HUES48 (cell line): ENCODE measurements around the gene HAPLN2.
A peak's percentile ranks its signal among the peaks of the same experiment; 100 is the strongest.
"Not testable (repeated sequence)": the region's sequence is repeated elsewhere in the genome, so short reads cannot be mapped to it uniquely, and the experiment has no call there.

Experiments
- H3K27ac ChIP-seq: one replicate; pipeline ENCODE4 v1.7.0; 2013; ENCODE audit warnings: low read depth, low read length, inconsistent platforms
- H3K27me3 ChIP-seq: 2 replicates; pipeline ENCODE4 v1.6.1; 2013; ENCODE audit warnings: mild to moderate bottlenecking, low read length; ENCODE audit not compliant: control insufficient read depth, insufficient read depth
- H3K36me3 ChIP-seq: 2 replicates; pipeline ENCODE4 v1.6.1; 2013; ENCODE audit warnings: low read length; ENCODE audit not compliant: control insufficient read depth, insufficient read depth
- H3K4me1 ChIP-seq: 2 replicates; pipeline ENCODE4 v1.6.1; 2013; ENCODE audit warnings: mild to moderate bottlenecking, low read length; ENCODE audit not compliant: control insufficient read depth, insufficient read depth
- H3K4me3 ChIP-seq: 2 replicates; pipeline ENCODE4 v1.5.1; 2013; ENCODE audit warnings: mild to moderate bottlenecking, low read depth, low read length
- H3K9ac ChIP-seq: 2 replicates; pipeline ENCODE4 v1.6.1; 2013; ENCODE audit warnings: mild to moderate bottlenecking, low read depth, low read length, moderate library complexity
- H3K9me3 ChIP-seq: 2 replicates; pipeline ENCODE4 v1.6.1; 2013; ENCODE audit warnings: low read length; ENCODE audit not compliant: control insufficient read depth, insufficient read depth

HAPLN2 gene

DNA sequence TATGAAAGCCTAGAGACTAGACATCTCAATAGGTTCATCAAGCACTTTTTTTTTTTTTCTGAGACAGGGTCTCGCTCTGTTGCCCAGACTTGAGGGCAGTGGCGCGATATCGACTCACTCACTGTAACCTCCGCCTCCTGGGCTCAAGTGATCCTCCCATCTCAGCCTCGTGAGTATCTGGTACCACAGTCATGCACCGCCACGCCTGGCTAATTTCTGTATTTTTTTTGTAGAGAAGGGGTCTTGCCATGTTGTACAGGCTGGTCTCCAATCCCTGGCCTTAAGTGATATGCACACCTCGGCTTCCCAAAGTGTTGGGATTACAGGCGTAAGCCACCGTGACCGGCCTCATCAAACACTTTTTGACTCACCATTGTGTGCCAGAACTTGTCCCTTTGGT lies 17.3 kb upstream of the HAPLN2 start:
- peaks cover 4% of the 10 kb centered on the region; the same call in 1 of the 2 replicates for H3K4me1 ChIP-seq
- no peaks in the 10 kb centered on the region for H3K9me3 ChIP-seq
- peaks cover 29% of the 10 kb centered on the region for H3K36me3 ChIP-seq
- H3K9ac ChIP-seq, result no peak overlapping the region
- peak overlapping the region; percentile 89 for H3K27ac ChIP-seq
- H3K4me3 ChIP-seq, result peak overlapping the region; percentile 90
- H3K27me3 ChIP-seq, result no peaks in the 10 kb centered on the region

DNA sequence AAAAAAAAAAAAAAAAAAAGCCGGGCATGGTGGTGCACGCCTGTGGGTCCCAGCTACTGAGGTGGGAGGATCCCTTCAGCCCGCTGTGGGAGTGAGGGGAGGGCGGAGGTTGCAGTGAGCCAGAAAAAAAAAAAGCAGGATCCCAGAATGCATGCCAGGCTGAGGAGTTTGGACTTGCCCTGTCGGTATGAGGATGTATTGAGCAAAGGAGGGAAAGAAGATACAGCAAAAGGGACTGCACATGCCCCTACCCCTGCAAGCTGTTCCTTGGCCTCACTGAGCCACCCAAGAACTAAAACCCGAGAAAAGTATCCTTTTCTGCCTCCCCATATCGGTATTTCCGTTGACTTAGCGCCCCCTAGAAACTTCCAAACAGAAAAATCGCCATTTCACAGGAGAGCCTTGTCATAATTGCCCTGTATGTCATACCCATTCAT lies 16.6 kb upstream of the HAPLN2 start:
- H3K27me3 ChIP-seq, result no peaks in the 10 kb centered on the region
- no peak overlapping the region for H3K9ac ChIP-seq
- no peak overlapping the region for H3K27ac ChIP-seq
- H3K9me3 ChIP-seq, result no peaks in the 10 kb centered on the region
- H3K4me3 ChIP-seq, result 0 out of 2 replicates have a peak overlapping the region, but pooled peaks have one; percentile 3
- H3K4me1 ChIP-seq, result peaks cover 4% of the 10 kb centered on the region; the same call in 1 of the 2 replicates
- H3K36me3 ChIP-seq, result peaks cover 23% of the 10 kb centered on the region

DNA sequence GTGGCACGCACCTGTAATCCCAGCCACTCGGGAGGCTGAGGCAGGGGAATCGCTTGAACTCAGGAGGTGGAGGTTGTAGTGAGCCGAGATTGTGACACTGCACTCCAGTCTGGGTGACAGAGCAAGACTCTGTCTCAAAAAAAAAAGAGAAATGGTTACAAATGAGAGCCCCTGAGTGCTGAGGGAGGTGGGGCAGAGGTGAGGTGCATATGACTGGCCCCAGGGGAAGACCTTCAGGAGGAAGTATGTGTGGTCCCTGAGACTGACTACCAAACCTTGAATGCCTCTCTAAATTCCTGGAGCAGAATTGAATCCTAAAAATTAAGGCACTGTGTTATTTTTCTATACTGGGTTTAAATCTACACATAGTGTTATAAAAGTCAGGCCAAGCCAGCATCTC lies 11.9 kb upstream of the HAPLN2 start:
- H3K27ac ChIP-seq, H3K9ac ChIP-seq, H3K36me3 ChIP-seq, H3K27me3 ChIP-seq, H3K4me3 ChIP-seq, H3K9me3 ChIP-seq, H3K4me1 ChIP-seq: not testable (repeated sequence)

DNA sequence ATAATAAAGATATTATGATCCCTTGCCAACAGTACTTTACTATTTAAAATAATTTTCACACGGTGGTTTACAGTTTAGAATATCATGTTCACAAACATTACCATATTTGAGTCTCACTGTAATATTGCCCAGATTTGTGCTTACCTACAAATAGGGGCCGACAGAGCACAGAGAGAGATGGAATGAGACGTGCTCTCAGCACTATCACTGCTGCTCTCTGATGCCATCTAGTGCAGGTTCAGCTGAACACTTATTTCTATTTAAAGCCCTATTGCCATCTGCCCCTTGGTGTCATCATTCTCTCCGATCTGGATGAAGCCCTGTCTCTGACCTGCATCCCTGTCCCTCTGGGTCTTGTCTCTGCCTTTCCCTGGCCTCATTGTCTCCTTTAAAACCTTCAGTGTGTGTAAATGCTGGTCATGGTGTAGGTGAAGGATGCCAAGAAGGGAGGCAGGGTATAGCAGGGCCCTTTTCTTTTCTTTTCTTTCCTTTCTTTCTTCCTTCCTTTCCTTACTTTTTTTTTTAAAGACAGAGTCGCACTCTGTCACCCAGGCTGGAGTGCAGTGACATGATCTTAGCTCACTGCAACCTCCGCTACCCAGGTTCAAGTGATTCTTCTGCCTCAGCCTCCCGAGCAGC lies 11.1 kb upstream of the HAPLN2 start:
- Histone ChIP-seq H3K27me3 (no peaks in the 10 kb centered on the region), H3K4me3 (no peak overlapping the region), H3K9ac (no peak overlapping the region), H3K4me1 (no peaks in the 10 kb centered on the region), H3K27ac (no peak overlapping the region), H3K36me3 (no peaks in the 10 kb centered on the region), H3K9me3 (no peaks in the 10 kb centered on the region)

DNA sequence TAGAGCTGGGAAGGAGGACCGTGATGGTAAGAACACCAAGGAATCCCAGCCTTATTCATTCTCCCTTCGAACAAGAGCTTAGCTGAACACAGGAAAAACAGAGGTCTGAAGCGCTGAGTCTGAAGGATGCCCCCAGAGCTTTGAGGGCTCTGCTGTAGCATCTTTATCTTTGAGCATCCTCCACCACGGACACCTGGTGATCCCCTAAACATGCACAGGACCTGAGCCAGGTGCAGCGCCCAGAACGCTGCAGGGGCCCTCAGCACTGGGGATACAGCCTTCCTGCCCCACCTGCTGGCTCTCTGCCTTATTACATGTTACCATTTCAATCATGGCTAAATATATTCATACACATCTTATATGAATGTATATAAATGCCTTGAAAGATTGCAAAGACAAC lies 10.2 kb upstream of the HAPLN2 start:
- Histone ChIP-seq H3K36me3 (no peaks in the 10 kb centered on the region), H3K27me3 (no peaks in the 10 kb centered on the region), H3K9me3 (no peaks in the 10 kb centered on the region), H3K27ac (no peak overlapping the region), H3K4me1 (no peaks in the 10 kb centered on the region), H3K9ac (no peak overlapping the region), H3K4me3 (no peak overlapping the region)

DNA sequence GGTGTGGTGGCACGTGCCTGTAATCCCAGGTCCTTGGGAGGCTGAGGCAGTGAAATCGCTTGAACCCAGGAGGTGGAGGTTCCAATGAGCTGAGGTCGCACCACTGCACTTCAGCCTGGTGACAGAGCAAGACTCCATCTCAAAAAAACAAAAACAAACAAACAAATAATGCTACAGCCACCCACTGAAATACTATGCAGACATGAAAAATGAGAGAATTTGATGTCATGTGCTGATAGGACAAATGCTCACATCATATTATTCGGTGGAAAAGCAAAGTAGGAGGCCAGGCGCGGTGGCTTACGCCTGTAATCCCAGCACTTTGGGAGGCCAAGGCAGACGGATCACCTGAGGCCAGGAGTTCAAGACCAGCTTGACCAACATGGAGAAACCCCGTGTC lies 9.1 kb upstream of the HAPLN2 start:
- H3K4me3 ChIP-seq, H3K9me3 ChIP-seq, H3K27me3 ChIP-seq, H3K27ac ChIP-seq, H3K36me3 ChIP-seq, H3K4me1 ChIP-seq, H3K9ac ChIP-seq: not testable (repeated sequence)

DNA sequence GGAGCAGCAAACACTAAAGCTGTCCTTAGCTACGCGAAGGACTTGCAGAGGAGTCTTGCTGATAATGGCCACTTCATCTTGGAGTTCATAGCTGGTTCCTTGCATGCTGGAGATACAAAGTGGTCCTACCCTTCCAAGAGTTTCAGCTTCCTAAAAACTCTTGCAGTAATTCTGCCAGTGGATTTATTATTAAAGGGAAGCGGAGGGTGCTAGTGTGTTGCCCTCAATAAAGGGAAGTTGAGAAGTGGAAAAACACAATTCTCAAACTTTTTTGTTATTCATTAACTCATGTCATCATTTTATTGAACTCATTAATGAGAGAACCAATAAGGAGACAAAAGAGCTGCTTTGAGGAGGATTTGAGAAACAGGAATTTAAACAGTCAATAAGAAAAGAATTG lies 6.5 kb upstream of the HAPLN2 start:
- Histone ChIP-seq H3K27ac (no peak overlapping the region), H3K4me3 (no peak overlapping the region), H3K9me3 (no peaks in the 10 kb centered on the region), H3K27me3 (no peaks in the 10 kb centered on the region; the same call in 1 of the 2 replicates), H3K4me1 (no peaks in the 10 kb centered on the region), H3K36me3 (no peaks in the 10 kb centered on the region), H3K9ac (no peak overlapping the region)

DNA sequence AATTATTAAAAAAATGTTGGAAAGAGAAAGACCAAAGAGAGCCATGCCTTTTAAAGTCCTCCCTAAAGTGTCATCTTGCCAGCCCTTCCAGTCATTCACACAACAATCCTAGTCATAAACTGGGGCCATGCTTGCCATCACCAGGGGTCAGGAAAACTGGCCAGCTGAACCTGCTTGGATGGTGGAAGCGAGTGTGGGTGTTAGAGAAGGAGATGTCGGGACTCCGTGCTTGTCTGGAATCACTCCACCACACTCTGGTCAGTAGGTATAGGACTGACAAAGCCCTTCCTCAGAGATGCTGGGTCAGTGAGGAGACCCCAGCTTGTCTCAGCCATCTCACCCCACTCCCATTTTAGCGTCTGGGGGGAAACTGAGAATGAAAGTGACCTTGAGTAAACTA lies 3.3 kb upstream of the HAPLN2 start:
- Histone ChIP-seq H3K9me3 (no peaks in the 10 kb centered on the region), H3K4me1 (no peaks in the 10 kb centered on the region), H3K9ac (no peak overlapping the region), H3K4me3 (no peak overlapping the region), H3K27me3 (peaks cover 16% of the 10 kb centered on the region), H3K27ac (no peak overlapping the region), H3K36me3 (no peaks in the 10 kb centered on the region)

DNA sequence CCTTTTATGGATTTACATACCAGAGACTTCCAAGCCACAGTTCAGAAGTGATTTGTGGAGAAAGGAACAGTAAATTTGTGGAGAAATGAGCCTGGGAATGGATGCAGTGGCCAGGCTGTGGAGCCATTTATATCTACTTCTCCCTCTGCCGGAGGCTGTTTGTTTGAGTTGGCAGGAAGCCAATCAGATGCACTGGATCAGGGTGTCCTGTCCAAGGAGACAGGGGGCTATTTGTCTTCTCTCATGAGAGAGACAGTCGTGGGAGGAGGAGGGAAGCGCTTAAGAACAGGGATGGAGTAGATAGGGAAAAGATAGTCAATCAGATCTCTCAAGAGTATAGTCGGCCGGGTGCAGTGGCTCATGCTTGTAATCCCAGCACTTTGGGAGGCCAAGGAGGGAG lies 2.8 kb upstream of the HAPLN2 start:
- Histone ChIP-seq H3K27me3 (peaks cover 21% of the 10 kb centered on the region), H3K9ac (no peak overlapping the region), H3K4me1 (no peaks in the 10 kb centered on the region), H3K27ac (no peak overlapping the region), H3K36me3 (no peaks in the 10 kb centered on the region), H3K4me3 (no peak overlapping the region), H3K9me3 (no peaks in the 10 kb centered on the region)

DNA sequence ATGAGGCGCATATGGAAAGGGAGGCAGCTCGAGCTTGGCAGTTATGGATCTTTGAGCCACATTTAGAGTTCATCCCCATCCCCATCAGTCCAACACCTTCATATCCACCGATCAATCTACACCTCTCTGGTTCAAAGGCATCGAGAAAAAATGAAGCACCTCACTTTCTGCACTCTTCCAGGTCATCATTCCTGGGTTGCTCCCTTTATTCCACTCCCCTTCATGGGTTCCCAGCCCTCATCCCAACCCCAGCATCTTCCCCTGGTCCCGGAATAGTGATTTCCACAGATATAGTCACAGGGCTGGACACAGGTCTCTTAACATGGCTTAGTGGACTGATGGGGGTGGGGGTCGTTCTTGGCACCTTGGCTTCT lies 354 bp downstream of the HAPLN2 start:
- Histone ChIP-seq H3K27me3 (peaks cover 51% of the 10 kb centered on the region), H3K4me1 (no peaks in the 10 kb centered on the region), H3K27ac (no peak overlapping the region), H3K4me3 (no peak overlapping the region), H3K9ac (no peak overlapping the region), H3K9me3 (no peaks in the 10 kb centered on the region), H3K36me3 (no peaks in the 10 kb centered on the region)

DNA sequence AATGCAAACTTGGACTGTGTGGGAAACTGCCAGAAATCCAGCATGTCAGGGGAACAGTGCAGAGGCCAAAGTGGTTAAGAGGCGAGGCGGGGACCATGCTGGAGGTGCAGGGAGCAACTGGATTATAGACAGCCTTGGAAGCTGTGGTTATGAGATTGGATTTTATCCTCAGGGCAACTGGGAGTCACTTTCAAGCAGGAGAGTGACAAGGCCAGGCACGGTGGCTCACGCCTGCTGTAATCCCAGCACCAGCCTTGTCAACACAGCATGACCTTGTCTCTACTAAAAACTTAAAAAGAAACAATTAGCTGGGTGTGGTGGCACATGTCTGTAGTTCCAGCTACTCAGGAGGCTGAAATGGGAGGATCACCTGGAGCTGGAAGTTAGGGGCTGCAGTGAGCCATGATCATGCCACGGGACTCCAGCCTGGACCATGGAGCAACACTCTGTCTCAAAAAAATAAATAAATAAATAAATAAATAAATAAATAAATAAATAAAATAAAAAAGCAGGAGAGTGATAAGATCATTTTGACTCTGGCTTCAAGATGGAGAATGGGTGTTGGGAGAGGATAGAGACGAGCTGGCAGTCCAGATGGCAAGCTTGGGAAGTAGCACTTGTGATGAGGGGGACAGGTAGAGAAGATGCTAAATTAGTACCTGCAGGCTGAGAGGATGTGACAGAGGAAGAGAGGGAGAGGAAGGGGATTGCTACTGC lies 3.5 kb downstream of the HAPLN2 start:
- no peak overlapping the region for H3K9ac ChIP-seq
- peaks cover 3% of the 10 kb centered on the region for H3K4me1 ChIP-seq
- H3K27ac ChIP-seq, result no peak overlapping the region
- peaks cover 73% of the 10 kb centered on the region for H3K27me3 ChIP-seq
- no peak overlapping the region for H3K4me3 ChIP-seq
- no peaks in the 10 kb centered on the region for H3K36me3 ChIP-seq
- H3K9me3 ChIP-seq, result no peaks in the 10 kb centered on the region
